Endothelial cell (in vitro differentiated cells): ENCODE measurements around the gene CTCF. TPM values are rescaled to one million over a fixed set of nuclear protein-coding genes. Genes with fewer than 3 reads are reported as not detected.
A peak's percentile ranks its signal among the peaks of the same experiment; 100 is the strongest.

Experiments used
- DNase-seq: peaks from one replicate; pipeline ENCODE4 v3.0.0; 2021; ENCODE audit warnings: low spot score
- H3K27ac Mint-ChIP-seq: one replicate; pipeline ENCODE4 v1.8.0; 2021; ENCODE audit warnings: mixed read lengths, inconsistent platforms; ENCODE audit not compliant: unreplicated experiment
- H3K27me3 Mint-ChIP-seq: one replicate; pipeline ENCODE4 v1.8.0; 2021; ENCODE audit warnings: mild to moderate bottlenecking, moderate library complexity, mixed read lengths, inconsistent platforms; ENCODE audit not compliant: unreplicated experiment
- H3K36me3 Mint-ChIP-seq: one replicate; pipeline ENCODE4 v1.8.0; 2021; ENCODE audit warnings: mild to moderate bottlenecking, low read depth, mixed read lengths, inconsistent platforms; ENCODE audit not compliant: unreplicated experiment
- H3K4me1 Mint-ChIP-seq: one replicate; pipeline ENCODE4 v1.8.0; 2021; ENCODE audit warnings: mild to moderate bottlenecking, mixed read lengths, inconsistent platforms; ENCODE audit not compliant: unreplicated experiment
- H3K4me3 Mint-ChIP-seq: one replicate; pipeline ENCODE4 v1.8.0; 2021; ENCODE audit warnings: mild to moderate bottlenecking, mixed read lengths, inconsistent platforms; ENCODE audit not compliant: unreplicated experiment
- H3K9me3 Mint-ChIP-seq: one replicate; pipeline ENCODE4 v1.8.0; 2021; ENCODE audit warnings: mixed read lengths, inconsistent platforms; ENCODE audit not compliant: unreplicated experiment
- CTCF ChIP-seq: fragments of 200-600 bp; sonication (generic); IDR thresholded peaks from one replicate; pipeline ENCODE4 v1.5.0; 2021; ENCODE audit warnings: antibody characterized with exemption; ENCODE audit not compliant: unreplicated experiment
- total RNA-seq: library from RNA; stranded (reverse); fragmentation: NEBNext Ultra II Directional; extraction: Animal tissue kit (Norgen Biotek cat#: 25700); gene quantifications from one replicate; pipeline ENCODE4 v1.2.1, GENCODE V29; 2021; ENCODE audit not compliant: unreplicated experiment

Gene CTCF
- total RNA-seq, 1 donor from 2014 or later, result 40.1 TPM

- H3K4me1 Mint-ChIP-seq, result peaks cover 19% of the 10 kb centered on the region
- no peak for DNase-seq
- no peaks in the 10 kb centered on the region for H3K9me3 Mint-ChIP-seq
- TF ChIP-seq CTCF, result no peak
- no peak overlapping the region for H3K27ac Mint-ChIP-seq
- no peak overlapping the region for H3K4me3 Mint-ChIP-seq
- peaks cover 7% of the 10 kb centered on the region for H3K36me3 Mint-ChIP-seq
- peaks cover 2% of the 10 kb centered on the region for H3K27me3 Mint-ChIP-seq
Measured at GRCh38 chr16:67565470-67566100, 3.3 kb downstream of the CTCF start.

- TF ChIP-seq CTCF, result no peak
- H3K4me1 Mint-ChIP-seq, result no peaks in the 10 kb centered on the region
Measured at GRCh38 chr16:67571464-67571863, 9.1 kb downstream of the CTCF start.

GRCh38 chr16:67571981-67572431 lies 9.7 kb downstream of the CTCF start:
- Mint-ChIP-seq H3K36me3 (peaks cover 8% of the 10 kb centered on the region), H3K27ac (no peak overlapping the region), H3K27me3 (no peaks in the 10 kb centered on the region), H3K9me3 (no peaks in the 10 kb centered on the region), H3K4me3 (no peak overlapping the region), H3K4me1 (no peaks in the 10 kb centered on the region)
- no peak for TF ChIP-seq CTCF
- DNase-seq, result no peak

More at GRCh38 chr16:67571464-67571863, 9.1 kb downstream of the CTCF start:
- DNase-seq, result no peak
- Mint-ChIP-seq H3K9me3 (no peaks in the 10 kb centered on the region), H3K36me3 (peaks cover 8% of the 10 kb centered on the region), H3K4me3 (no peak overlapping the region), H3K27ac (no peak overlapping the region), H3K27me3 (no peaks in the 10 kb centered on the region)

- H3K27me3 Mint-ChIP-seq, result peaks cover 4% of the 10 kb centered on the region
- no peaks in the 10 kb centered on the region for H3K36me3 Mint-ChIP-seq
- H3K27ac Mint-ChIP-seq, result no peak overlapping the region
- no peak for TF ChIP-seq CTCF
- no peaks in the 10 kb centered on the region for H3K9me3 Mint-ChIP-seq
- H3K4me3 Mint-ChIP-seq, result peak overlapping the region; percentile 7
- DNase-seq, result no peak
- H3K4me1 Mint-ChIP-seq, result no peaks in the 10 kb centered on the region
Measured at GRCh38 chr16:67579686-67580085, 17.4 kb downstream of the CTCF start.

- Mint-ChIP-seq H3K36me3 (no peaks in the 10 kb centered on the region), H3K4me3 (no peak overlapping the region), H3K27me3 (peaks cover 4% of the 10 kb centered on the region), H3K9me3 (no peaks in the 10 kb centered on the region), H3K4me1 (no peaks in the 10 kb centered on the region), H3K27ac (no peak overlapping the region)
- no peak for TF ChIP-seq CTCF
- no peak for DNase-seq
Measured at GRCh38 chr16:67580202-67580601, 17.9 kb downstream of the CTCF start.
